ENCODE measurements around the gene B4GAT1.

B4GAT1 gene

DNA sequence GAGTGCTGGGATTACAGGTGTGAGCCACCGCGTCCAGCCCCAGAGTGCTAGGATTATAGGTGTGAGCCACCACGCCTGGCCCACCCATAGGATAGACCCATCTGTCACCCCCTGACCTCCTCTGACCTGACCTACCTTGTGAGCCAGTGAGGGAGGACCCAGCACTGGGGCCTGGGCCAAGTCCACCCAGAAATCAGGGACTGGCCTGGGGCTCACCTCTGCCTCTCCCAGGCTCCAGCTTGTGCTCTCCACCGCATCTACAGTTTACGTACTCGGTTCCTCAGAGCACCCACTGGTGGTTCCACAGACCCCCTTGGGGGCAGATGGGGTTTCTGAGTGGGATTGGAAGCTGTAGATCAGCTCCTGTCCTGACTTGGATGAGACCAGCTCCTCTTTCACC is 17.7 kb upstream of the B4GAT1 start:
- H3K4me3 ChIP-seq (ENCODE audit: low read length): no peak overlapping the region
- H3K4me1 ChIP-seq (ENCODE audit: control insufficient read depth, low read depth, low read length): peaks cover 8% of the 10 kb centered on the region
- WGBS (ENCODE audit: extremely low coverage, insufficient coverage, low lambda C conversion rate): no CpG with 5 or more reads among the region's 6 CpGs
- no peak overlapping the region for H3K23ac ChIP-seq (ENCODE audit: low read length)
- no peaks in the 10 kb centered on the region for H3K27me3 ChIP-seq (ENCODE audit: insufficient read depth, low read length, poor library complexity)
- peaks cover 24% of the 10 kb centered on the region for H3K36me3 ChIP-seq (ENCODE audit: control insufficient read depth, insufficient read depth, low read length)
- H2AK5ac ChIP-seq (ENCODE audit: low read length): no peak overlapping the region
- no peak for DNase-seq
- no peak overlapping the region for H4K8ac ChIP-seq (ENCODE audit: low read depth, low read length)
- H3K27ac ChIP-seq (ENCODE audit: low read depth, low read length): no peak overlapping the region
- no peak overlapping the region for H3K9ac ChIP-seq (ENCODE audit: low read length)
- H3K56ac ChIP-seq (ENCODE audit: low read length): no peak overlapping the region
- H2BK15ac ChIP-seq (replicated peaks; ENCODE audit: low read depth): no peak overlapping the region
- no peak overlapping the region for H2BK120ac ChIP-seq (ENCODE audit: low read depth, low read length)
- H2BK5ac ChIP-seq (ENCODE audit: low read length): no peak overlapping the region
- H4K5ac ChIP-seq (ENCODE audit: low read length): no peak overlapping the region
- no peak overlapping the region for H3K4ac ChIP-seq (ENCODE audit: low read depth, low read length)
- H3K4me2 ChIP-seq (ENCODE audit: low read length): no peak overlapping the region
- no peak overlapping the region for H3K18ac ChIP-seq (ENCODE audit: low read length)
- peaks cover 14% of the 10 kb centered on the region for H3K79me2 ChIP-seq (ENCODE audit: control insufficient read depth, insufficient read depth, low read length)
- H3K79me1 ChIP-seq (ENCODE audit: low read length): peaks cover 21% of the 10 kb centered on the region

DNA sequence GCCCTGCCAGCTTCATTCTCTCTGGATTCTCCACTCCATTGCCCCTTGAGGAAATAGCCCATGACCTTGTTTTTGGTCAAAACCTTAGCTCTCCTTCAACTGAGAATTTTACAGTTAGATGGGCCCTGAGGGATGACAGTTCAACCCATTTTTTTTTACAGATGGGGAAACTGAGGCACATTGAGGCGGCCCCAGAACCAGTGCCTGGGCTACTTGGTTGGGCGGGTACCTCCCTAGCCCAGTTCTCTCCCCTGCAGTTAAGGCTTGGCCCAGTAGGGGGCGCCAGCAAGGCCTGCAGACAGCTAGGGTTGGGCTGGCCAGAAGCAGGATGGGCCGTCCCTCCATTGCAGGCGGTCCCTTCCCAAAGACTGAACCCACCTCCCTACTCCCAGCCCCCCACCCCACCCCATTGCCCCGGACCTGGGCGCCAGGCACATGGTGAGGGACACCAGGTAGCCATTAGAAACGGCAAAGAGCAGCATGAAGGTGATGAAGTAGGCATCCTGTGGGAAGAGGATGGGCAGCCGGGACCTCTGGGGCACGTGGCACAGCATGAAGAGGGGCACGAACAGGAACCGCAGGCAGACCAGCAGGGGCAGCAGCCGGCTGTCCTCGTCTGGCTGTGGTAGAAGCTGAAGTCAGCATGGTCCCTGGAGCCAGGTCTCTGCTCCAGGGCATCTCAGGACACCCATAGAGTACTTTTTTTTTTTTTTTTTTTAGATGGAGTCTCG is 16.5 kb upstream of the B4GAT1 start:
- peaks cover 11% of the 10 kb centered on the region for H3K79me1 ChIP-seq (ENCODE audit: low read length)
- no peak overlapping the region for H3K18ac ChIP-seq (ENCODE audit: low read length)

DNA sequence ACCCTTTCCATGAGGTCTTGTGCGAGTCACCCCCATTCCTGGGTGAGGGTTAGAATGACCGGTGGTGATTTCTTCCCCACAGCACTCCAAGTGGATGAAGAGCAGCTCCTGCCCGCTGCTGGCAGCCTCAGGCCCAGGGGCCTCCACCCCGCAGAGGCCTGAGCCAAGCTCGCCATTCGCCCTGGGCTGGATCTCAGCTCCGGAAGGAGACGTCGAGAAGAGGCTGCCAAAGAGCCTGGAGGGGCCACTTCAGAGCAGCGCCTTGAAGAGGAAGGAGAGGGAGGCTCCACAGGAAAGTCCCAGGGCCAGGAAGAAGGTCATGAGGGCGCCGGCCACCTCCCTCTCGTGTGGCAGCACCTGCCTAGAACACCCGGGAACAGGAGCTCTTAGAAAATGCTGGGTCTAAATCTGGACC is 15.8 kb upstream of the B4GAT1 start:
- H2BK120ac ChIP-seq (ENCODE audit: low read depth, low read length): no peak overlapping the region
- no peak overlapping the region for H3K4ac ChIP-seq (ENCODE audit: low read depth, low read length)
- H3K4me2 ChIP-seq (ENCODE audit: low read length): no peak overlapping the region
- H2BK15ac ChIP-seq (replicated peaks; ENCODE audit: low read depth): no peak overlapping the region
- peaks cover 5% of the 10 kb centered on the region for H3K79me1 ChIP-seq (ENCODE audit: low read length)
- H3K56ac ChIP-seq (ENCODE audit: low read length): no peak overlapping the region
- no peaks in the 10 kb centered on the region for H3K79me2 ChIP-seq (ENCODE audit: control insufficient read depth, insufficient read depth, low read length)
- no peak overlapping the region for H3K9ac ChIP-seq (ENCODE audit: low read length)
- H3K4me3 ChIP-seq (ENCODE audit: low read length): no peak overlapping the region
- H3K4me1 ChIP-seq (ENCODE audit: control insufficient read depth, low read depth, low read length): no peaks in the 10 kb centered on the region
- DNase-seq: no peak
- H3K27me3 ChIP-seq (ENCODE audit: insufficient read depth, low read length, poor library complexity): no peaks in the 10 kb centered on the region
- H4K8ac ChIP-seq (ENCODE audit: low read depth, low read length): no peak overlapping the region
- H2AK5ac ChIP-seq (ENCODE audit: low read length): no peak overlapping the region
- H3K23ac ChIP-seq (ENCODE audit: low read length): no peak overlapping the region
- WGBS (ENCODE audit: extremely low coverage, insufficient coverage, low lambda C conversion rate): no CpG with 5 or more reads among the region's 14 CpGs
- H4K5ac ChIP-seq (ENCODE audit: low read length): no peak overlapping the region
- H3K36me3 ChIP-seq (ENCODE audit: control insufficient read depth, insufficient read depth, low read length): peaks cover 17% of the 10 kb centered on the region
- no peak overlapping the region for H2BK5ac ChIP-seq (ENCODE audit: low read length)
- no peak overlapping the region for H3K27ac ChIP-seq (ENCODE audit: low read depth, low read length)
- no peak overlapping the region for H3K18ac ChIP-seq (ENCODE audit: low read length)

More for the DNA sequence above, 16.5 kb upstream of the B4GAT1 start:
- Histone ChIP-seq H2BK15ac (replicated peaks; ENCODE audit: low read depth) (no peak overlapping the region), H3K27me3 (ENCODE audit: insufficient read depth, low read length, poor library complexity) (no peaks in the 10 kb centered on the region), H3K4me2 (ENCODE audit: low read length) (no peak overlapping the region), H3K23ac (ENCODE audit: low read length) (no peak overlapping the region), H3K4ac (ENCODE audit: low read depth, low read length) (no peak overlapping the region), H3K4me3 (ENCODE audit: low read length) (no peak overlapping the region), H3K79me2 (ENCODE audit: control insufficient read depth, insufficient read depth, low read length) (peaks cover 4% of the 10 kb centered on the region), H2AK5ac (ENCODE audit: low read length) (no peak overlapping the region), H2BK120ac (ENCODE audit: low read depth, low read length) (no peak overlapping the region), H2BK5ac (ENCODE audit: low read length) (no peak overlapping the region), H3K36me3 (ENCODE audit: control insufficient read depth, insufficient read depth, low read length) (peaks cover 24% of the 10 kb centered on the region), H3K56ac (ENCODE audit: low read length) (no peak overlapping the region), H4K5ac (ENCODE audit: low read length) (no peak overlapping the region), H4K8ac (ENCODE audit: low read depth, low read length) (no peak overlapping the region), H3K27ac (ENCODE audit: low read depth, low read length) (no peak overlapping the region), H3K4me1 (ENCODE audit: control insufficient read depth, low read depth, low read length) (no peaks in the 10 kb centered on the region), H3K9ac (ENCODE audit: low read length) (no peak overlapping the region)
- no CpG with 5 or more reads among the region's 15 CpGs for WGBS (ENCODE audit: extremely low coverage, insufficient coverage, low lambda C conversion rate)
- DNase-seq: peak; percentile 88

GRCh38 chr11:66362481-66363147 is 15.2 kb upstream of the B4GAT1 start:
- Histone ChIP-seq H2AK5ac (ENCODE audit: low read length) (no peak overlapping the region), H3K9ac (ENCODE audit: low read length) (no peak overlapping the region), H3K79me1 (ENCODE audit: low read length) (peaks cover 1% of the 10 kb centered on the region), H3K4me3 (ENCODE audit: low read length) (no peak overlapping the region), H3K27ac (ENCODE audit: low read depth, low read length) (no peak overlapping the region), H3K79me2 (ENCODE audit: control insufficient read depth, insufficient read depth, low read length) (no peaks in the 10 kb centered on the region), H3K4me2 (ENCODE audit: low read length) (no peak overlapping the region), H2BK15ac (replicated peaks; ENCODE audit: low read depth) (no peak overlapping the region), H2BK120ac (ENCODE audit: low read depth, low read length) (no peak overlapping the region), H3K27me3 (ENCODE audit: insufficient read depth, low read length, poor library complexity) (no peaks in the 10 kb centered on the region), H3K4me1 (ENCODE audit: control insufficient read depth, low read depth, low read length) (no peaks in the 10 kb centered on the region), H3K4ac (ENCODE audit: low read depth, low read length) (no peak overlapping the region), H3K56ac (ENCODE audit: low read length) (no peak overlapping the region), H3K36me3 (ENCODE audit: control insufficient read depth, insufficient read depth, low read length) (peaks cover 15% of the 10 kb centered on the region), H4K5ac (ENCODE audit: low read length) (no peak overlapping the region), H3K18ac (ENCODE audit: low read length) (no peak overlapping the region), H4K8ac (ENCODE audit: low read depth, low read length) (no peak overlapping the region), H2BK5ac (ENCODE audit: low read length) (no peak overlapping the region), H3K23ac (ENCODE audit: low read length) (no peak overlapping the region)
- DNase-seq: no peak
- WGBS (ENCODE audit: extremely low coverage, insufficient coverage, low lambda C conversion rate): no CpG with 5 or more reads among the region's 9 CpGs

DNA sequence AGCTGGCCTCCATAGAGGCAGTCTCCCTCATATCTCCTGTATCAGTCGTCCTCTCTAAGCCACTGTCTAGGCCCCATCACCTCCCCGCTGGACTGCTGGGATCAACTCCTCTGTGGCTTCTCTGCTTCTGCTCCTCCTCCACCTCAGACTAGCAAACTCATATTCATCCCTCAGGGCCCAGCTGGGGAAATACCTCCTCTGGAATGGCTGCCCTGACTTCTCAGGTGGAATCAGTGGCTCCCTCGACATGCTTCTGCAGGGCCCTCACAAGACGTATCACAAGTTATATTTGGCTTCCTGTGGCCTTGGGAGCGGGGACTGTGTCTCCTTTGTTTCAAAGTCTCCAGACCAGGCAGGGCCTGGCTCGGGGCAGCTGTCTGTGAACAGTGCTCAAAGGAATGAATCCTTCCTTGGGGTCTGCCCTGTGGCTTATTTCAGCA is 14.1 kb upstream of the B4GAT1 start:
- H3K36me3 ChIP-seq (ENCODE audit: control insufficient read depth, insufficient read depth, low read length): peaks cover 9% of the 10 kb centered on the region
- no peaks in the 10 kb centered on the region for H3K27me3 ChIP-seq (ENCODE audit: insufficient read depth, low read length, poor library complexity)
- H3K79me2 ChIP-seq (ENCODE audit: control insufficient read depth, insufficient read depth, low read length): no peaks in the 10 kb centered on the region
- H3K4ac ChIP-seq (ENCODE audit: low read depth, low read length): no peak overlapping the region
- H2BK5ac ChIP-seq (ENCODE audit: low read length): no peak overlapping the region
- H3K56ac ChIP-seq (ENCODE audit: low read length): no peak overlapping the region
- no peak overlapping the region for H3K18ac ChIP-seq (ENCODE audit: low read length)
- DNase-seq: no peak
- H3K4me2 ChIP-seq (ENCODE audit: low read length): no peak overlapping the region
- no peak overlapping the region for H4K5ac ChIP-seq (ENCODE audit: low read length)
- peaks cover 1% of the 10 kb centered on the region for H3K79me1 ChIP-seq (ENCODE audit: low read length)
- no CpG with 5 or more reads among the region's 6 CpGs for whole genome bisulfite sequencing (ENCODE audit: extremely low coverage, insufficient coverage, low lambda C conversion rate)
- H3K27ac ChIP-seq (ENCODE audit: low read depth, low read length): no peak overlapping the region
- no peak overlapping the region for H2BK120ac ChIP-seq (ENCODE audit: low read depth, low read length)
- H3K9ac ChIP-seq (ENCODE audit: low read length): no peak overlapping the region
- H3K23ac ChIP-seq (ENCODE audit: low read length): no peak overlapping the region
- H4K8ac ChIP-seq (ENCODE audit: low read depth, low read length): no peak overlapping the region
- no peak overlapping the region for H2AK5ac ChIP-seq (ENCODE audit: low read length)
- H2BK15ac ChIP-seq (replicated peaks; ENCODE audit: low read depth): no peak overlapping the region
- H3K4me1 ChIP-seq (ENCODE audit: control insufficient read depth, low read depth, low read length): no peaks in the 10 kb centered on the region
- no peak overlapping the region for H3K4me3 ChIP-seq (ENCODE audit: low read length)
